GM12865 (cell line): Measurements from ENCODE around the gene PRKAR1B.

Experiments
- DNase-seq: peaks from one replicate; pipeline ENCODE4 v3.0.0; 2010; ENCODE audit warnings: low read depth
- H3K4me3 ChIP-seq: 2 replicates; pipeline ENCODE4 v1.5.1; 2011; ENCODE audit warnings: mild to moderate bottlenecking, low read depth, low read length, control low read depth
- CTCF ChIP-seq: IDR thresholded peaks from 2 replicates; pipeline ENCODE4 v1.5.1; 2011; ENCODE audit warnings: low read length, control low read depth, low read depth, inconsistent platforms; ENCODE audit not compliant: insufficient read depth; ENCODE audit errors: missing control alignments

The PRKAR1B gene

GRCh38 chr7:516606-517456 is 210.2 kb downstream of the PRKAR1B start:
- H3K4me3 ChIP-seq, result no peak overlapping the region
- DNase-seq, result no peak
- no peak for TF ChIP-seq CTCF

GRCh38 chr7:516216-516605 is 210.9 kb downstream of the PRKAR1B start:
- H3K4me3 ChIP-seq, result no peak overlapping the region
- DNase-seq, result no peak
- no peak for TF ChIP-seq CTCF

GRCh38 chr7:515628-516027 is 211.5 kb downstream of the PRKAR1B start:
- TF ChIP-seq CTCF, result no peak
- DNase-seq, result no peak
- H3K4me3 ChIP-seq, result no peak overlapping the region

GRCh38 chr7:514651-515598 is 212.2 kb downstream of the PRKAR1B start:
- no peak for DNase-seq

GRCh38 chr7:514242-514641 is 212.8 kb downstream of the PRKAR1B start:
- no peak for DNase-seq
- no peak for TF ChIP-seq CTCF
- no peak overlapping the region for H3K4me3 ChIP-seq

More at GRCh38 chr7:514651-515598, 212.2 kb downstream of the PRKAR1B start:
- no peak overlapping the region for H3K4me3 ChIP-seq
- no peak for TF ChIP-seq CTCF

- TF ChIP-seq CTCF, result no peak
- no peak overlapping the region for H3K4me3 ChIP-seq
- DNase-seq, result no peak
Observed at GRCh38 chr7:513521-514166, 213.4 kb downstream of the PRKAR1B start.
